ENCODE results near the gene MRPL2.

MRPL2 gene

DNA sequence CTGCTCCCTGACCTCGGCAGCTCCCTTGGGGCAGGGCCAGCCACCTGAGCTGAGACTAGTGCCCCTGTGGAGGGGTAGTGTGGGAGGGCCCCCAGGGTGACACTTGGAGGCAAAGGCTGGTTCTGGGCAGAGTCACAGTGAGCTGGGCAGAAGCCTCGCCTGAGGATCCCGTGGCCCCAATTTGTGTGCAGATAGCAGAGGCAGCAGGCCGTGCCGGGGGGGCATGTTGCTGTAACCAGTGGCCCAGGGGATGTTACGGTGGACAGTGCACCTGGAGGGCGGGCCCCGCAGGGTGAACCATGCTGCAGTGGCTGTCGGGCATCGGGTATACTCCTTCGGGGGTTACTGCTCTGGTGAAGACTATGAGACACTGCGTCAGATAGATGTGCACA is 42.3 kb downstream of the MRPL2 start:
- DNase-seq = no peak

- DNase-seq = no peak
These were observed 42.9 kb downstream of the MRPL2 start for GRCh38 chr6:43016176-43016942.

GRCh38 chr6:43014434-43014909 is 44.8 kb downstream of the MRPL2 start:
- no peak for DNase-seq

DNA sequence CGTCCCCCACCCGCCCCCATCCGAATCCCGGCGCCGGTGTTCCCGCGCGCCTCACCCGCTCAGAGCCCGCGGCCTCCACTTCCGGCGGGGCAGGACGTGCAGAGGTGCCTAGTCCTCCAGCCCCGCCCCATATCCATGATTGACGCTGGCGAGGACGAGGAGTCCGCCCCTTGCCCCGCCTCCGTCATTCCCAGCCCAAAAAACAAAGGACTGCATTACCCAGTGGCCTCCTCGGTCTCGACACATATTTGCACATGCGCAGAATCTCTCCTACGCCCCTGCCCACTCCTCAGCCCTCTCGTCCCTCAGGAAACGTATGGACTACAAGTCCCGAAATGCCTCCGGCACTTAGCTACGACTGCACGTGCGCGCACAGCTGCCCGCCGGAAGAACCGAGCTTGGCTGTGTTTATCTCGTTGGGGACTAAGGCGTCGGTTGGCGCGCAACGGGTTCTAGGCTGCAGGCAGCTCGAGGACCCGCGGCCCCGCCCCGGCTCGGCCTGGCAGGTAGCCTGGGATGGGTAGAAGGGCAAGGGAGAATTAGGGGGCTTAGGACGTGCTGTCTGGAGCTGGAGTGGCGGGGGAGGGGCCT is 45.3 kb downstream of the MRPL2 start, which contains the start of the genes KLHDC3 and MEA1:
KLHDC3 (plus strand) TSS at position 407 of the 591 bp plus-strand sequence. CDS start 2,944 bp downstream, outside the sequence.
MEA1 (minus strand) TSS at position 104 of the 591 bp plus-strand sequence. CDS start 133 bp downstream, outside the sequence.
- DNase-seq = peak; percentile 97

DNA sequence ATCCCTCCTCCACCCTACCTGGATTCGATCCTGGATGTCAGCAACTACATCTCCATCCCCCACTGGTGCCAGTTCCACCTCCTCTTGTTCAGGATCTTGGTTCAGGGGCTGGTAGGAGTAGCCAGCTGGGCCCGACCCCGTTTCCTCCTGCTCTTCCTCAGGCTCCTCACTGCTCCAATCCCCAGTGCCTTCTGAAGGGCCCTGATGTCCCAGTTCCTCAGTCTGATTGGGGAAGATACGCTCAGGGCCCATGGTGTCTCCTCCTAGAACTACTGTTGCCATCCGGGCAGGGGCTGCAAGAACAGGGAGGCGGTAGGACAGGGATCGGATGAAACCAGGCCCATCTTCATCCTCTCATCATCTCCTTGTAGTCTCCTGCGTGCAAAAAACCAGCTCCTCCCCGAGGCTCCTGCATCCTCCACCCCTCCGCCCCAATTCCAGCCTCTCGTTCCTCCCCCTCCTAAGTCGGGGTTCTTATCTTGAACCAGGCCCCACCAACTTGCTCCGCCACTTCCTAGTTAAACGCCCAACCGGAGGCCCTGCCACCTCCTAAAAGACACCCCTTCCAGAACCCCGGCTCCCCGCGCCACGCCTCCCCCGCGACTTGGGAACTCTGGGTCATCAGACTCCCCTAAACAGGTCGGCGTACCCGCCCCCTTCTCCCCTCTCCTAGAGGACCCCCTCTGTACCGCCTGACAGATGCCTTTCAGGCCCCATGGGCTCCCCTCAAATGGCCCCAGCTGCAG is 46.0 kb downstream of the MRPL2 start:
- peak; percentile 76 for DNase-seq

GRCh38 chr6:43012364-43012763 is 46.9 kb downstream of the MRPL2 start:
- DNase-seq = no peak

- no peak for DNase-seq
These were observed 48.0 kb downstream of the MRPL2 start for GRCh38 chr6:43011207-43011606.

DNA sequence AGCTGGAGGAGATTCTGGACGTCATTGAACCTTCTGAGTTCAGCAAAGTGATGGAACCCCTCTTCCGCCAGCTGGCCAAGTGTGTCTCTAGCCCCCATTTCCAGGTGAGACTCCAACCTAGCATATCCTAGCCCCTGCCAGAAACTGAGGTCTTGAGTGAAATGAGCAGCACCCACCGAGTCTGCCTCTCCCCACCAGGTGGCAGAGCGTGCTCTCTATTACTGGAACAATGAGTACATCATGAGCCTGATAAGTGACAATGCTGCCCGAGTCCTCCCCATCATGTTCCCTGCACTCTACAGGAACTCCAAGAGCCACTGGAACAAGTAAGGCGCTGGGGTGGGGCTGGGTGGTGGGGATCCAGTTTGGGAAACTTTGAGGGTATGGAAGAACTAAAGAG is 50.1 kb downstream of the MRPL2 start:
- DNase-seq = peak; percentile 8

DNA sequence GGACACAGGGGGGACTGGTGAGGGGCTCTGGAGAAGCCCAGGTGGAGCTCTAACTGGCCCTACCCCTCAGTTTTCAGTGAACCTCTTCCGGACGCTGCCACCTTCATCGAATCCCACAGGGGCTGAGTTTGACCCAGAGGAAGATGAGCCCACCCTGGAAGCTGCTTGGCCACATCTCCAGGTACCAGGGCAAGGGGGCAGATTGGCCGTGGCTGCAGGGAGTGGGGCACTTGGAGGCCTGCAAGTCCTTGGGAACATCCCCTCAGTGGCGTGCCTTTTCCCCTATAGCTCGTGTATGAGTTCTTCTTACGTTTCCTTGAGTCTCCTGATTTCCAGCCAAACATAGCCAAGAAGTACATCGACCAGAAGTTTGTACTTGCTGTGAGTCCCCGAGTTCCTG is 52.1 kb downstream of the MRPL2 start:
- no peak for DNase-seq

DNA sequence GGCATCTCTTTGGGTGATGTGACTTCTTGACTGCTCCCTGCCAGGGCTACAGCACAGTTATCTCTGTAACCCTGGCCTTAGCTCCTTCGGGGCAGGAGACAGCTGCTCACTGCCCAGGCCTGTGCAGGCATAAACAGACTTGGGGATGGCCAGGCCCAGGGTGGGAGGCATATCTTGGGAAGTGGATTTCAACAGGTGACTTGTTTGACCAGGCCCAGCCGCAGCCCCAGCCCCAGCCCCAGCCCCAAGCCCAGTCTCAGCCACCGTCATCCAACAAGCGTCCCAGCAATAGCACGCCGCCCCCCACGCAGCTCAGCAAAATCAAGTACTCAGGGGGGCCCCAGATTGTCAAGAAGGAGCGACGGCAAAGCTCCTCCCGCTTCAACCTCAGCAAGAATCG is 53.0 kb downstream of the MRPL2 start:
- DNase-seq = no peak

- no peak for DNase-seq
These were observed 53.4 kb downstream of the MRPL2 start for GRCh38 chr6:43005844-43006243.
